HG03575 (cell line): ENCODE data around the gene NKX2-2.

Experiments
- ATAC-seq: cut with Tn5 transposase; IDR thresholded peaks from one replicate; pipeline ENCODE4 v1.9.1; 2021; ENCODE audit not compliant: unreplicated experiment, insufficient number of reproducible peaks, low FRiP score; ENCODE audit errors: extremely low read depth

NKX2-2 gene

GRCh38 chr20:21523281-21523868 lies 9.5 kb upstream of the NKX2-2 start:
- no peak for ATAC-seq

GRCh38 chr20:21522481-21523280 lies 8.8 kb upstream of the NKX2-2 start:
- ATAC-seq = no peak

- ATAC-seq = no peak
These were observed 8.0 kb upstream of the NKX2-2 start for GRCh38 chr20:21521596-21522480.

- no peak for ATAC-seq
These were observed 7.1 kb upstream of the NKX2-2 start for GRCh38 chr20:21520702-21521595.

- no peak for ATAC-seq
These were observed 5.3 kb upstream of the NKX2-2 start for GRCh38 chr20:21519136-21519584.

GRCh38 chr20:21518292-21518991 lies 4.6 kb upstream of the NKX2-2 start:
- ATAC-seq = no peak

GRCh38 chr20:21517566-21518277 lies 3.9 kb upstream of the NKX2-2 start:
- no peak for ATAC-seq

- ATAC-seq = no peak
These were observed 3.1 kb upstream of the NKX2-2 start for GRCh38 chr20:21516861-21517565.

GRCh38 chr20:21516180-21516567 lies 2.3 kb upstream of the NKX2-2 start:
- ATAC-seq = no peak

- ATAC-seq = no peak
These were observed 1.7 kb upstream of the NKX2-2 start for GRCh38 chr20:21515300-21516179.

- no peak for ATAC-seq
These were observed 838 bp upstream of the NKX2-2 start for GRCh38 chr20:21514553-21515251.

- no peak for ATAC-seq
These were observed 642 bp downstream of the NKX2-2 start for GRCh38 chr20:21513181-21513663.

- ATAC-seq = no peak
These were observed 1.2 kb downstream of the NKX2-2 start for GRCh38 chr20:21512634-21513180.

GRCh38 chr20:21511850-21512633 lies 1.8 kb downstream of the NKX2-2 start:
- ATAC-seq = no peak

GRCh38 chr20:21511485-21511849 lies 2.4 kb downstream of the NKX2-2 start:
- ATAC-seq = no peak
